T-cell (primary cell): ENCODE measurements around the gene CASTOR1. TPM values are rescaled to one million over a fixed set of nuclear protein-coding genes. Genes with fewer than 3 reads are reported as not detected.

Experiments
- ATAC-seq, 4 experiments: fragments of 200-7000 bp in 3 of 4; fragments of 150-1000 bp in 1 of 4; cut with Tn5 transposase; replicated peaks in 1 of 4; 1 replicate in 3 of 4; 2 replicates in 1 of 4; pipeline ENCODE4 v1.10.0; 2021; ENCODE audit warnings: moderate library complexity in 3 of 4, mild to moderate bottlenecking in 2 of 4, moderate number of reproducible peaks in 1 of 4
- CTCF ChIA-PET, 2 donors: fragments of 300-600 bp; sonication (Branson Sonifier 250); formaldehyde crosslinking; loops; one replicate each; lab custom pipeline; 2022; ENCODE audit warnings: antibody characterized with exemption in 2 of 2; lab: Charles Lee
- POLR2A ChIA-PET, 2 donors: fragments of 300-600 bp; sonication (Branson Sonifier 250); formaldehyde crosslinking; loops; one replicate each; lab custom pipeline; 2022; ENCODE audit warnings: antibody characterized with exemption in 2 of 2; lab: Charles Lee
- DNase-seq, 35 experiments: peaks; one replicate each; pipeline versions ENCODE4 v3.0.0 to v3.0.0-alpha.2; 2013 to 2023
- H3K27ac ChIP-seq: one replicate; pipeline ENCODE4 v1.5.1; 2013; ENCODE audit warnings: low read length
- H3K27me3 ChIP-seq, 2 experiments: replicated peaks in 1 of 2; 1 replicate in 1 of 2; 2 replicates in 1 of 2; pipeline versions ENCODE4 v1.6.1 to v1.7.0; 2013; ENCODE audit warnings: low read length in 1 of 2, mixed read lengths in 1 of 2; ENCODE audit not compliant: control insufficient read depth in 2 of 2, insufficient read depth in 2 of 2; ENCODE audit errors: extremely low read depth in 1 of 2
- H3K36me3 ChIP-seq, 2 donors: 1 replicate in 1 of 2; 2 replicates in 1 of 2; pipeline versions ENCODE4 v1.6.1 to v1.7.0; 2013; ENCODE audit warnings: low read length in 1 of 2; ENCODE audit not compliant: control insufficient read depth in 2 of 2, insufficient read depth in 1 of 2; ENCODE audit errors: extremely low read depth in 1 of 2
- H3K4me1 ChIP-seq, 2 experiments: 1 replicate in 1 of 2; 2 replicates in 1 of 2; pipeline versions ENCODE4 v1.6.1 to v1.7.0; 2013; ENCODE audit warnings: low read length in 2 of 2, mixed read lengths in 1 of 2; ENCODE audit not compliant: insufficient read depth in 2 of 2, control insufficient read depth in 1 of 2; ENCODE audit errors: extremely low read depth in 1 of 2
- H3K4me3 ChIP-seq, 2 donors: 1 replicate in 1 of 2; 2 replicates in 1 of 2; pipeline versions ENCODE4 v1.5.1 to v1.7.0; 2013; ENCODE audit warnings: mild to moderate bottlenecking in 2 of 2, low read length in 1 of 2, moderate library complexity in 1 of 2; ENCODE audit not compliant: control insufficient read depth in 1 of 2; ENCODE audit errors: extremely low read depth in 1 of 2
- H3K9me3 ChIP-seq: 2 replicates; pipeline ENCODE4 v1.7.0; 2013
- H3K27ac Mint-ChIP-seq, 2 donors: one replicate each; pipeline ENCODE4 v1.8.0; 2020 to 2021; ENCODE audit warnings: mild to moderate bottlenecking in 2 of 2, mixed read lengths in 2 of 2
- H3K27me3 Mint-ChIP-seq, 2 donors: one replicate each; pipeline ENCODE4 v1.8.0; 2021 to 2022; ENCODE audit warnings: mixed read lengths in 2 of 2
- H3K36me3 Mint-ChIP-seq: one replicate; pipeline ENCODE4 v1.8.0; 2021; ENCODE audit warnings: mixed read lengths
- H3K4me1 Mint-ChIP-seq, 3 donors: one replicate each; pipeline ENCODE4 v1.8.0; 2020 to 2022; ENCODE audit warnings: mixed read lengths in 3 of 3, mild to moderate bottlenecking in 1 of 3
- H3K4me3 Mint-ChIP-seq, 3 donors: one replicate each; pipeline ENCODE4 v1.8.0; 2020 to 2022; ENCODE audit warnings: mild to moderate bottlenecking in 3 of 3, mixed read lengths in 3 of 3, moderate library complexity in 3 of 3
- H3K9me3 Mint-ChIP-seq, 3 donors: one replicate each; pipeline ENCODE4 v1.8.0; 2020 to 2022; ENCODE audit warnings: mixed read lengths in 3 of 3
- WGBS: methylation state at CpG from one replicate; pipeline ENCODE4 v1.1.5; 2013; ENCODE audit warnings: missing lambda C conversion rate; ENCODE audit not compliant: insufficient coverage; 5-methylcytosine and 5-hydroxymethylcytosine counted together
- total RNA-seq, 35 experiments: library from RNA in 6 of 35; stranded (reverse) in 6 of 35; fragments of 120-200 nt in 1 of 35; gene quantifications; one replicate each; pipeline versions ENCODE4 v1.2.1 to v1.2.4 and lab custom pipeline; 2013 to 2026

CASTOR1 gene
- total RNA-seq, 5 donors from 2014 or later (not counting 1 experiment from before 2014, with no cell fraction given) = 12.8 to 21.9 (median 16.1) TPM

- no peaks in the 10 kb centered on the region for H3K27me3 ChIP-seq
- no peak overlapping the region for H3K4me3 Mint-ChIP-seq
- H3K4me1 ChIP-seq = no peaks in the 10 kb centered on the region
- ChIA-PET POLR2A (interaction anchor here in 1 of 2 donors (1.4 kb wide), 1 partner anchor 15 kb away, joined by 3 read pairs; no protein-coding TSS in a partner anchor), CTCF (no interaction called here)
- peaks cover 0 to 4% (median 1%) of the 10 kb centered on the region in 3 donors for H3K4me1 Mint-ChIP-seq
- no peak for DNase-seq
- H3K4me3 ChIP-seq = no peak overlapping the region
- H3K27me3 Mint-ChIP-seq = no peaks in the 10 kb centered on the region
- H3K9me3 ChIP-seq = no peaks in the 10 kb centered on the region
- peak overlapping the region; percentile 15 to 66 for H3K27ac Mint-ChIP-seq
- no peak overlapping the region for H3K27ac ChIP-seq
- H3K36me3 ChIP-seq = peaks cover 26 to 81% of the 10 kb centered on the region in 2 donors
- WGBS = 100% methylated on average over 1 of the region's 4 CpGs
- H3K9me3 Mint-ChIP-seq = no peaks in the 10 kb centered on the region
- H3K36me3 Mint-ChIP-seq = peaks cover 51% of the 10 kb centered on the region
- no peak for ATAC-seq
Observed at GRCh38 chr22:30334646-30335045, 45.3 kb upstream of the CASTOR1 start.

- Mint-ChIP-seq H3K4me3 (no peak overlapping the region), H3K27me3 (no peaks in the 10 kb centered on the region), H3K27ac (peak overlapping the region in 1 of 2 donors; percentile 74), H3K9me3 (no peaks in the 10 kb centered on the region), H3K36me3 (peaks cover 46% of the 10 kb centered on the region), H3K4me1 (peaks cover 0 to 4% (median 1%) of the 10 kb centered on the region in 3 donors)
- CTCF ChIA-PET = no interaction called here
- no peaks in the 10 kb centered on the region for H3K4me1 ChIP-seq
- no peaks in the 10 kb centered on the region for H3K27me3 ChIP-seq
- WGBS = 100% methylated on average over 1 of the region's 3 CpGs
- ATAC-seq = no peak
- H3K4me3 ChIP-seq = no peak overlapping the region
- no peak overlapping the region for H3K27ac ChIP-seq
- DNase-seq = no peak
- no peaks in the 10 kb centered on the region for H3K9me3 ChIP-seq
- POLR2A ChIA-PET = interaction anchor here in 1 of 2 donors (0.5 kb wide), 1 partner anchor 11 kb away, joined by 3 read pairs; no protein-coding TSS in a partner anchor
- peaks cover 26 to 71% of the 10 kb centered on the region in 2 donors for H3K36me3 ChIP-seq
Observed at GRCh38 chr22:30333707-30334087, 44.4 kb upstream of the CASTOR1 start.

GRCh38 chr22:30332994-30333706, 43.8 kb upstream of the CASTOR1 start:
- POLR2A ChIA-PET = interaction anchor here in 1 of 2 donors (0.5 to 0.6 kb wide), 2 partner anchors 10 to 162 kb away, joined by 3 to 9 read pairs; no protein-coding TSS in a partner anchor
- Histone ChIP-seq H3K9me3 (no peaks in the 10 kb centered on the region), H3K4me3 (no peak overlapping the region), H3K4me1 (no peaks in the 10 kb centered on the region), H3K36me3 (peaks cover 26 to 66% of the 10 kb centered on the region in 2 donors), H3K27me3 (no peaks in the 10 kb centered on the region), H3K27ac (no peak overlapping the region)
- DNase-seq (no peak), ATAC-seq (no peak)
- Mint-ChIP-seq H3K27ac (peak overlapping the region; percentile 44 to 74), H3K9me3 (no peaks in the 10 kb centered on the region), H3K36me3 (peaks cover 42% of the 10 kb centered on the region), H3K4me1 (peaks cover 1 to 6% (median 3%) of the 10 kb centered on the region in 3 donors), H3K4me3 (no peak overlapping the region), H3K27me3 (no peaks in the 10 kb centered on the region)
- WGBS = 40% methylated on average over 1 of the region's 2 CpGs
- CTCF ChIA-PET = no interaction called here

- Mint-ChIP-seq H3K36me3 (peaks cover 36% of the 10 kb centered on the region), H3K4me1 (peaks cover 6 to 11% (median 9%) of the 10 kb centered on the region in 3 donors), H3K4me3 (no peak overlapping the region), H3K27ac (peak overlapping the region in 1 of 2 donors; percentile 62), H3K27me3 (no peaks in the 10 kb centered on the region), H3K9me3 (no peaks in the 10 kb centered on the region)
- no peaks in the 10 kb centered on the region for H3K9me3 ChIP-seq
- H3K4me3 ChIP-seq = no peak overlapping the region
- ChIA-PET CTCF (no interaction called here), POLR2A (interaction anchor here (0.6 kb wide), 2 partner anchors 80 to 162 kb away, joined by 5 to 9 read pairs; no protein-coding TSS in a partner anchor)
- ATAC-seq (no peak), DNase-seq (no peak)
- H3K27me3 ChIP-seq = no peaks in the 10 kb centered on the region
- WGBS = 93% methylated on average over 3 of the region's 5 CpGs
- no peak overlapping the region for H3K27ac ChIP-seq
- H3K36me3 ChIP-seq = peaks cover 23 to 61% of the 10 kb centered on the region in 2 donors
- H3K4me1 ChIP-seq = peaks cover 3% of the 10 kb centered on the region in 2 experiments
Observed at GRCh38 chr22:30332551-30332950, 43.2 kb upstream of the CASTOR1 start.

GRCh38 chr22:30328466-30329049, 39.3 kb upstream of the CASTOR1 start:
- peak overlapping the region; percentile 77 for H3K27ac ChIP-seq
- no peaks in the 10 kb centered on the region for H3K27me3 ChIP-seq
- peaks cover 3 to 24% of the 10 kb centered on the region in 2 donors for H3K36me3 ChIP-seq
- peaks cover 25 to 36% of the 10 kb centered on the region in 2 experiments for H3K4me1 ChIP-seq
- Mint-ChIP-seq H3K4me3 (no peak overlapping the region), H3K27ac (peak overlapping the region; percentile 65 to 84), H3K36me3 (peaks cover 7% of the 10 kb centered on the region), H3K4me1 (peaks cover 34 to 41% (median 38%) of the 10 kb centered on the region in 3 donors), H3K9me3 (no peaks in the 10 kb centered on the region), H3K27me3 (no peaks in the 10 kb centered on the region)
- 80% methylated on average over 1 of the region's 3 CpGs for WGBS
- ChIA-PET POLR2A (interaction anchor here in 1 of 2 donors (0.6 to 0.7 kb wide), 2 partner anchors 20 to 440 kb away, joined by 3 to 4 read pairs; no protein-coding TSS in a partner anchor), CTCF (interaction anchor here in 1 of 2 donors (3.2 kb wide), 1 partner anchor 40 kb away, joined by 37 read pairs; the partner anchor contains the start of gene CASTOR1)
- ATAC-seq (no peak), DNase-seq (no peak)
- no peaks in the 10 kb centered on the region for H3K9me3 ChIP-seq
- no peak overlapping the region for H3K4me3 ChIP-seq

- peaks cover 9% of the 10 kb centered on the region for H3K36me3 Mint-ChIP-seq
- DNase-seq (no peak), ATAC-seq (no peak)
- Histone ChIP-seq H3K27me3 (no peaks in the 10 kb centered on the region), H3K4me1 (peaks cover 25 to 42% of the 10 kb centered on the region in 2 experiments), H3K9me3 (no peaks in the 10 kb centered on the region), H3K27ac (peak overlapping the region; percentile 77), H3K36me3 (peaks cover 0 to 23% of the 10 kb centered on the region in 2 donors), H3K4me3 (no peak overlapping the region)
- H3K4me3 Mint-ChIP-seq = peak overlapping the region in 2 of 3 donors; percentile 76 to 82
- peak overlapping the region; percentile 90 to 91 for H3K27ac Mint-ChIP-seq
- H3K9me3 Mint-ChIP-seq = no peaks in the 10 kb centered on the region
- CTCF ChIA-PET = interaction anchor here in 1 of 2 donors (1.5 to 3.2 kb wide), 2 partner anchors 25 to 39 kb away, joined by 4 to 37 read pairs; partner anchors contain the start of gene CASTOR1
- no peaks in the 10 kb centered on the region for H3K27me3 Mint-ChIP-seq
- H3K4me1 Mint-ChIP-seq = peaks cover 41 to 47% (median 44%) of the 10 kb centered on the region in 3 donors
- POLR2A ChIA-PET = interaction anchor here in 1 of 2 donors (1.5 kb wide), 1 partner anchor 24 kb away, joined by 4 read pairs; no protein-coding TSS in a partner anchor
- WGBS = 100% methylated on average over 3 of the region's 5 CpGs
Observed at GRCh38 chr22:30327864-30328345, 38.6 kb upstream of the CASTOR1 start.
